MCF 10A (cell line): ENCODE data around the gene SLC26A2. TPM values are rescaled to one million over a fixed set of nuclear protein-coding genes. Genes with fewer than 3 reads are reported as not detected.

ENCODE experiments used
- BruUV-seq: library from RNA; stranded (reverse); fragments of 400-500 nt; replicated peaks from 2 replicates; lab custom pipeline; 2021; lab: Mats Ljungman, UMichigan
- CTCF ChIA-PET: fragments of 300-600 bp; sonication (Branson Sonifier 250); formaldehyde crosslinking; extraction: SDS; loops from one replicate; lab custom pipeline; 2021; ENCODE audit warnings: antibody characterized with exemption, inconsistent platforms; lab: Yijun Ruan, JAX
- POLR2A ChIA-PET: fragments of 300-600, 350-650 bp; sonication (Branson Sonifier 250); formaldehyde crosslinking; extraction: SDS; loops from one replicate; lab custom pipeline; 2020; ENCODE audit warnings: antibody characterized with exemption, inconsistent platforms; lab: Yijun Ruan, JAX
- DNase-seq: peaks from one replicate; pipeline ENCODE4 v3.0.0-alpha.2; 2018; ENCODE audit not compliant: unreplicated experiment
- H3K27ac Mint-ChIP-seq: one replicate; pipeline ENCODE4 v1.8.0; 2022; ENCODE audit warnings: mild to moderate bottlenecking, low read depth, mixed read lengths; ENCODE audit not compliant: unreplicated experiment
- H3K27me3 Mint-ChIP-seq: one replicate; pipeline ENCODE4 v1.8.0; 2022; ENCODE audit warnings: mixed read lengths; ENCODE audit not compliant: insufficient read depth, unreplicated experiment
- H3K36me3 Mint-ChIP-seq: one replicate; pipeline ENCODE4 v1.8.0; 2022; ENCODE audit warnings: mild to moderate bottlenecking, moderate library complexity, mixed read lengths; ENCODE audit not compliant: insufficient read depth, unreplicated experiment
- H3K4me1 Mint-ChIP-seq: one replicate; pipeline ENCODE4 v1.8.0; 2022; ENCODE audit warnings: mixed read lengths; ENCODE audit not compliant: insufficient read depth, unreplicated experiment
- H3K4me3 Mint-ChIP-seq: one replicate; pipeline ENCODE4 v1.8.0; 2022; ENCODE audit warnings: mild to moderate bottlenecking, moderate library complexity, mixed read lengths; ENCODE audit not compliant: unreplicated experiment
- H3K9me3 Mint-ChIP-seq: one replicate; pipeline ENCODE4 v1.8.0; 2022; ENCODE audit warnings: mixed read lengths; ENCODE audit not compliant: unreplicated experiment
- intact Hi-C: fragments of 100-400 bp; cut with micrococcal nuclease; formaldehyde crosslinking; loops from 2 replicates; pipeline ENCODE4 v1.14.1; 2022
- total RNA-seq: library from RNA; stranded (reverse); gene quantifications from 2 replicates; pipeline ENCODE4 v1.2.3, GENCODE V29; 2022
- TF ChIP-seq, protein P1 (sequence below): fragments of 200-600 bp; IDR thresholded peaks from one replicate; pipeline ENCODE4 v1.8.0; 2022; ENCODE audit warnings: antibody characterized with exemption, mild to moderate bottlenecking; ENCODE audit not compliant: unreplicated experiment

The SLC26A2 gene
- total RNA-seq, 1 experiment from 2014 or later = 56.2 TPM

DNA sequence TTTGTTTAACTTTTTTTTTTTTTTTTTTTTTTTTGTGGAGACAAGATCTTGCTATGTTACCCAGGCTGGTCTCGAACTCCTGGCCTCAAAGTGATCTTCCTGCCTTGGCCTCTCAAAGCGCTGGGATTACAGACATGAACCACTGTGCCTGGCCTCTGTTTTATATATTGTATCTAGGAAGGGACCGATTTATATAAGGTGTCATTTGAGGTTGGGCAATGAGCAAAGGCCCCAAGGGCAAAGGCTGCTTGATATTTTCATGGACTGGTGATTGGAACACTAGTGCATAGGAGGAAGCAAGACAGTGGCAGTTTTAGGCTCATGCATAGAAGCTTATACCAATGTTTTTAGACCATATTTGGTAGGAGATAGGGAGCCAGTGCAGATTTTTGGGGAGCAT, 3.2 kb downstream of the SLC26A2 start:
- TF ChIP-seq, protein P1, sequence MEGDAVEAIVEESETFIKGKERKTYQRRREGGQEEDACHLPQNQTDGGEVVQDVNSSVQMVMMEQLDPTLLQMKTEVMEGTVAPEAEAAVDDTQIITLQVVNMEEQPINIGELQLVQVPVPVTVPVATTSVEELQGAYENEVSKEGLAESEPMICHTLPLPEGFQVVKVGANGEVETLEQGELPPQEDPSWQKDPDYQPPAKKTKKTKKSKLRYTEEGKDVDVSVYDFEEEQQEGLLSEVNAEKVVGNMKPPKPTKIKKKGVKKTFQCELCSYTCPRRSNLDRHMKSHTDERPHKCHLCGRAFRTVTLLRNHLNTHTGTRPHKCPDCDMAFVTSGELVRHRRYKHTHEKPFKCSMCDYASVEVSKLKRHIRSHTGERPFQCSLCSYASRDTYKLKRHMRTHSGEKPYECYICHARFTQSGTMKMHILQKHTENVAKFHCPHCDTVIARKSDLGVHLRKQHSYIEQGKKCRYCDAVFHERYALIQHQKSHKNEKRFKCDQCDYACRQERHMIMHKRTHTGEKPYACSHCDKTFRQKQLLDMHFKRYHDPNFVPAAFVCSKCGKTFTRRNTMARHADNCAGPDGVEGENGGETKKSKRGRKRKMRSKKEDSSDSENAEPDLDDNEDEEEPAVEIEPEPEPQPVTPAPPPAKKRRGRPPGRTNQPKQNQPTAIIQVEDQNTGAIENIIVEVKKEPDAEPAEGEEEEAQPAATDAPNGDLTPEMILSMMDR = no peak
- Mint-ChIP-seq H3K4me1 (peaks cover 56% of the 10 kb centered on the region), H3K36me3 (peaks cover 33% of the 10 kb centered on the region), H3K9me3 (no peaks in the 10 kb centered on the region), H3K27ac (no peak overlapping the region), H3K27me3 (no peaks in the 10 kb centered on the region), H3K4me3 (no peak overlapping the region)
- no TSS peak for BruUV-seq
- intact Hi-C loops = no loop called here
- POLR2A ChIA-PET = interaction anchor here (0.7 to 9.1 kb wide), 2 partner anchors 8 to 126 kb away, joined by 4 to 187 read pairs; no protein-coding TSS in a partner anchor
- DNase-seq = no peak
- CTCF ChIA-PET = interaction anchor here (0.6 to 29.3 kb wide), 9 partner anchors 8 to 117 kb away, joined by 3 to 1621 read pairs (median 31); no protein-coding TSS in a partner anchor

DNA sequence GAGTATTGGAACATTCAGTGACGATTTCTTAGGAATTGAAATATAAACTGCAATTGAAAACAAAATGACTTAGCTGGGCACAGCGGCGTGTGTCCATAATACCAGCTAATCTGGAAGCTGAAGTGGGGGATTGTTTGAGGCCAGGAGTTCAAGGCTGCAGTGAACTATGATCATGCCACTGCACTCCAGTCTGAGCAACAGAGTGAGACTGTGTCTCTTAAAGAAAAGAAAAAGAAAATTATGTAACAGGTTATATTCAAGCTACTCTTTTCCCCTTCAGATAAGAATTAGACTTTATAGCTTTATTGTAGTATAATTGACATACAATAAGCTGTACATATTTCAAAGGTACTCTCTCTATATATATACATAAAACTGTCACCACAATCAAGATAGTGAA, 6.4 kb downstream of the SLC26A2 start:
- Mint-ChIP-seq H3K36me3 (peaks cover 35% of the 10 kb centered on the region), H3K27ac (no peak overlapping the region), H3K4me3 (no peak overlapping the region), H3K27me3 (no peaks in the 10 kb centered on the region), H3K4me1 (peaks cover 55% of the 10 kb centered on the region), H3K9me3 (no peaks in the 10 kb centered on the region)
- TF ChIP-seq, protein P1 = no peak
- no peak for DNase-seq
- CTCF ChIA-PET = interaction anchor here (0.5 to 29.3 kb wide), 17 partner anchors 8 to 688 kb away, joined by 3 to 1621 read pairs (median 4); no protein-coding TSS in a partner anchor
- POLR2A ChIA-PET = interaction anchor here (0.5 to 9.1 kb wide), 7 partner anchors 9 to 129 kb away, joined by 3 to 187 read pairs (median 4); partner anchors contain the start of genes HMGXB3 and TIGD6
- intact Hi-C loops = no loop called here
- BruUV-seq = no TSS peak

DNA sequence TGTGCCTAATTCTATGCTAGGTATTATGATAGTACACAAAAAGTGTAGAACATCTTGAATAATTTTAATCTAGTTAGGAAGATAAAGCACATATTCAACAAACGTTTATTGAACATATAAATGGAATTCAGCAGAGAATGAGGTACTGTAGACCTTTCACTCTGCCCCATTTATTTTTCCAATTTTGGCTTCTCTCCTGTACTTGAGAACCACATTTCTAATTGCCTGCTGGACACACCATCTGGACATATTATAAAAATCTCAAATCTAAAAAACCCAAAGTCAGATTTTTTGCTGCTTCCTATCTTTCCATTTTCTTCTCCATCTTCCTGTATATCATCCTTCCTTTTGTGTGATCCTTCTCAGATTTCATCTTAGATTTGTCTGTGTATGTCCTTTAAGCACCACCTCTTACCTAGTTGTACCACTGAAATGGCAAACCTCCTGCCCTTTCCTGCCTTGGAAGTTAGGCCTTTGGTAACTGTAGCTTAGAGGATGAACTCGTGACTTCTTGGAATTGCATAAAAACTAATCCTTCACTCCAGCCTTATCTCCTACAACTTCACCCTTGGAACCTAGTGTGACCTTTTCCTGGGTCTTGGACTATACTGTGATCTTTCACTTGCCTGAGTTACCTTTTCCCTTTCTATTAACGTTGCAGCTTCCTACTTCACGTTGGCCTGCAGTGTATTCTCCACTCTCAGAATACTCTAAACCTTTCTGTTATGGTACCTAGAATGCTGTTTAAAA, 8.8 kb downstream of the SLC26A2 start:
- intact Hi-C loops = no loop called here
- BruUV-seq = no TSS peak
- no peaks in the 10 kb centered on the region for H3K27me3 Mint-ChIP-seq
- H3K36me3 Mint-ChIP-seq = peaks cover 20% of the 10 kb centered on the region
- no peaks in the 10 kb centered on the region for H3K9me3 Mint-ChIP-seq
- no peak overlapping the region for H3K27ac Mint-ChIP-seq
- ChIA-PET CTCF (interaction anchor here (0.7 to 29.3 kb wide), 7 partner anchors 7 to 450 kb away, joined by 3 to 1621 read pairs (median 4); no protein-coding TSS in a partner anchor), POLR2A (interaction anchor here (0.6 to 1.5 kb wide), 5 partner anchors 8 to 141 kb away, joined by 3 to 5 read pairs (median 4); partner anchors contain the start of gene SLC26A2)
- H3K4me3 Mint-ChIP-seq = no peak overlapping the region
- TF ChIP-seq, protein P1 = no peak
- H3K4me1 Mint-ChIP-seq = peaks cover 48% of the 10 kb centered on the region
- DNase-seq = no peak

DNA sequence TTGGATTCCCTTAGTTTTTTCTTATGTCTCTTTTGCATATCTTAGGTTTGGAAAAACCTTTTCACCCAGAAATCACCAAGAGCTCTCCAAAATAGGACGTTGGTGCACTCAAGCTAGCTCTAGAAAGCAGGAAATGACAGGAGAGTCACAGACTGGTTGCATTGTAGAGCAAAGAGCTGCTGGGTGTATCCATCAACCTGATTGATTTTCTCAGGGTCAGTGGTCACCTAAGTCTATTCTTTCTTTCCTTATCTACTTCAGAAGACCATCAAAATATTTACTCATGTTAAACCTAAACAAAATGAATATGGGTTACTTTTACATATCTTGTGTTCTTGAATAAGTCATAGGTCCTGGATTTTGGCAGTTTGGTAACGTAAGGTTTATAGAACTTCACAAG, 14.9 kb downstream of the SLC26A2 start:
- Mint-ChIP-seq H3K4me3 (no peak overlapping the region), H3K9me3 (no peaks in the 10 kb centered on the region), H3K27me3 (no peaks in the 10 kb centered on the region), H3K27ac (peak overlapping the region; percentile 80), H3K4me1 (peaks cover 38% of the 10 kb centered on the region), H3K36me3 (peaks cover 70% of the 10 kb centered on the region)
- TF ChIP-seq, protein P1 = no peak
- ChIA-PET CTCF (interaction anchor here (0.6 to 2.5 kb wide), 11 partner anchors 9 to 318 kb away, joined by 3 to 12 read pairs (median 4); no protein-coding TSS in a partner anchor), POLR2A (interaction anchor here (0.7 to 1.9 kb wide), 5 partner anchors 9 to 212 kb away, joined by 3 to 4 read pairs (median 3); no protein-coding TSS in a partner anchor)
- intact Hi-C loops = no loop called here
- no peak for DNase-seq
- no TSS peak for BruUV-seq
